GM18502 (cell line): ENCODE data around the gene WDR62.
"Not testable (repeated sequence)": the region's sequence is repeated elsewhere in the genome, so short reads cannot be mapped to it uniquely, and the experiment has no call there.

Source experiments
- ATAC-seq: cut with Tn5 transposase; IDR thresholded peaks from one replicate; pipeline ENCODE4 v1.9.1; 2021; ENCODE audit warnings: mild to moderate bottlenecking; ENCODE audit not compliant: unreplicated experiment, poor library complexity

The WDR62 gene

DNA sequence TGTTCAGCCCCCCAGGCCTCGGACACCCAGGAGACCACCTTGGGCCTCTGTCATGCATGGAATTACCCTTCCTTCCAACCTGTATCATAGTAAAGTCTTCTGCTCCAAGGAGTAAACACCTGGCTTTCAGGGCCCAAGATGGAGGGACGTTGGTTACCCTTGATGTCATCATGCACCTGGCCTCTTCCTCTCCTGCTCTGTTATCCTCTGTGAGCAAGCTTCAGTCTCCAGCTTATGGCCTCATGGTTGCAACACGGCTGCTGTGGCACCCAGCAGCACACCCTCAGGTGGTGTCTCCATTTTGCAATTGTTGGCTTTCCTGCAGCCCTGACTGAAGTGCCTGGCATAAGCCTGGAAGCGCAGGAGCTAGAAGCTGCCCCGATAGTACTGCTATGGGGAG, 52.3 kb downstream of the WDR62 start:
- ATAC-seq = no peak

DNA sequence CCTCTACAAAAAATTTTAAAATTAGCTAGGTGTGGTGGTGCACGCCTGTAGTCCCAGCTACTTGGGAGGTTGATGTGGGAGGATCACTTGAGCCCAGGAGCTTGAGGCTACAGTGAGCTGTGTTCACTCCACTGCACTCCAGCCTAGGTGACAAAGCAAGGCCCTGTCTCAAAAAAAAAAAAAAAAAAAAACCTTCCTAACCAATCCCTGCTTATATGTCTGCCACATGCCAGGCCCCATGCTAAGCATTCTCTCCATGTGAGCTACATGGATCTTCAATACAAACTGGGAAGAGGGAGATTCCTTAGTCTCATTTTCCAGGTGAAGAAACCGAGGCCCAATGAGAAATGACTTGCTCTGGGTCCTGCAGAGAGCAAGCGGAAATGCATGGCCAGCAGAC, 54.0 kb downstream of the WDR62 start:
- no peak for ATAC-seq

DNA sequence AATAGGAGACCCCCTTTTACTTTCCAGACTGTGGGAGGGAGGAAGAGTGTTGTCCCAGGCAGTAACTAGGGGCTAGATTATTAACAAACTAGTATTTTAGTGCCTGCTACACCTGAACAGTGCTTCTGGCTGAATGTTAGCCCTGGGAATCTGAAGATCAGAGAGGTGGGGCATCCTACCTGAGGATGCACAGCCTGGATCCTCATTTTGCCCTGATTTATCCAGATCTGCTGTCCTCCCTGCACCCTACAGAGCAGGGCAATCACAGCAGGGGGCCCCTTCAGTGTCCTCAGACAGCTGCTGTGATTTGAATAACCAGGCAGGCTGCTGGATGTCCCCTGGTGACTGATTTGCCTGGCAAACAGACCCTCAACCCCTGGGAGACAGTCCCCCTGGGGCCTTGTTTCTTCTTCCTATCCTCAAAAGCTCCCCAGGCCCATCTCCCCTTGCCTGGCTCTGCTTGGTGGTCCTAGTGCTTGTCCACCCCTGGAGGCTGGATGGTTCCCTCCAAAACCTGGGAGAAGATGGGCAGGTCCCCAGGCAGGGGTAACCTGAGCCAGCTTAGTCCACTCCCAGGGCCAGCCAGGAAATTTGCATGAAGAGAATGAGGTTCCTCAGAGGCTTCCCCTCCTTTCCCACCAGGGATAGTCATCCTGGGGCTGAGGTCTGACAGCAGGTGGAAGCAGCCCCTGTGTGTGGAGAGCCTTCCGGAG, 55.9 kb downstream of the WDR62 start, which contains the start of gene OVOL3:
Gene OVOL3, plus strand, starts transcription at position 657 of the 713 bp plus-strand sequence. CDS start 60 bp downstream, outside the sequence.
- no peak for ATAC-seq

DNA sequence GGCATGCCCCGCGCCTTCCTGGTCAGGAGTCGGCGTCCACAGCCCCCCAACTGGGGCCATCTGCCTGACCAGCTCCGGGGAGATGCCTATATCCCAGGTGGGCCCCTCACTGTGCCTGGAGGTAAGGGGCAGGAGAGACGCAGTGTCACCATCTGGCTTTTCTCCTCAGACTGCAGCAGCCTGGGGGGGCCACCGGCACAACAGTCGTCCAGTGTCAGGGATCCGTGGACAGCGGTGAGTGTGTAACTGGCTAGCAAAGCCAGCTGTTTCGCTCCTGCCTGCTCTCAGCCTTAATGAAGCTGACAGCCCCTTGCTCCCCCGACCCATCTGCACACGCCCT, 56.5 kb downstream of the WDR62 start:
- ATAC-seq = no peak

DNA sequence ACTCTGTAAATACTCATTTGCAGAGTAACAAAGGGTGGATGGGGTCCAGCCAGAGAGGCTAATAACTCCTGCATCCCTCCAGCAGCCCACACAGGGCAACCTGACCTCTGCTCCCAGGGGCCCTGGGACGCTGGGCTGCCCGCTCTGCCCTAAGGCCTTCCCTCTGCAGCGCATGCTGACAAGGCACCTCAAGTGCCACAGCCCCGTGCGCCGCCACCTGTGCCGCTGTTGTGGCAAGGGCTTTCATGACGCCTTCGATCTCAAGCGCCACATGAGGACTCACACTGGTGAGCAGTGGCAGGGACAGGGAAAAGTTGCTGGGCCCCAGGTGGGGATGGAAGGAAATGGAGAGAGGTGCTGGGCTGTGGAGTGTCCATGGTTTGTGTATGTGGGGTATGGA, 58.0 kb downstream of the WDR62 start:
- ATAC-seq = no peak

DNA sequence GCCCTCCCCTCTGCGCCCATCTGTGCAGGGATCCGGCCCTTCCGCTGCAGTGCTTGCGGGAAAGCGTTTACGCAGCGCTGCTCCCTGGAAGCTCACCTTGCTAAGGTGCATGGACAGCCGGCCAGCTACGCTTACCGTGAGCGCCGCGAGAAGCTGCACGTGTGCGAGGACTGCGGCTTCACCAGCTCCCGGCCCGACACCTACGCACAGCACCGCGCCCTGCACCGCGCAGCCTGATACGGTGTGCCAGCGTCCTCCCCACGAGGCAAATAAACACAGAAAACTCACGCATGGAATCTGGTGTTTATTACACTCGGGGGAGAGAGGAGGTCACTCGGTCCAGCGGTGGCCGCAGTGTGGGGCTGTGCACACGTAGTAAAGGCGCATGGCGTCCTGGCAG, 58.7 kb downstream of the WDR62 start:
- ATAC-seq = no peak

DNA sequence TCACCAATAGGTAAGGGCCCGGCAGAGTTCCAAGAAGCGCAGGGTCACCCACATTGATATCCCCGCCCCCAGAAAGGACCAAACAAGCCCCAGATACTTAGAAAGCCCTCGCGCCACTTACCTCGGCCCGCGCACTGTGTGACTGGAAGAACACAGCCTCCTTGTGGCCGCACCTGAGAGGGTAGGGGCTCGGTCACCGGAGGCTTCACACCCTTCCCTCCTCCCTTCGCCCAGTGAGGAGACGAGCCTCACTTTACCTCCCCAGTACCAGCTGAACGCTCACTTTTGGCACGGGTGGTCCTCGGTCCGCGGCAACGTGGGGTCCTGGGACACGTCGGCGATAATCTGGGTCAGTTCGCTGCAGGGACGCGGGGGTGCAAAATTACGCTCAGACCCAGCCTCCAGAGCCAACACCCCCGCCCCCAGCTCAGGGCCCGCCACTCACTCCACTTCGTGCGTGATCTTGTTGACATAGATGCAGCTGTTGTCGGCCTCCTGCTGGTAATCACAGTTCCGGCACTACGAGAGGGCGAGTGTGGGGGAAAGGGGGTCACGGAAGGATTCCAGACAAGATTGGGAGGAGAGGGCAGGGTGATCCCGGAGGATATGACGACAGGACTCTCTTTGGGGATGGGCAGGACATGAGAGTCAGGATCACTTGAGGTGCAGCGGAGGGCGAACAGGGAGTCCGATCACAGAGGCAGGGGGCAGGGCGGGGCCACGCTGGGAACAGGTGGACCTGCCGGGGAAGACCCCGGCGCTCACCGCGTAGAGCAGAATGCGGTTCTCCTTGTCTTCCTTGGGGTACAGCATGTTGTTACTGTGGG, 59.4 kb downstream of the WDR62 start:
- no peak for ATAC-seq

DNA sequence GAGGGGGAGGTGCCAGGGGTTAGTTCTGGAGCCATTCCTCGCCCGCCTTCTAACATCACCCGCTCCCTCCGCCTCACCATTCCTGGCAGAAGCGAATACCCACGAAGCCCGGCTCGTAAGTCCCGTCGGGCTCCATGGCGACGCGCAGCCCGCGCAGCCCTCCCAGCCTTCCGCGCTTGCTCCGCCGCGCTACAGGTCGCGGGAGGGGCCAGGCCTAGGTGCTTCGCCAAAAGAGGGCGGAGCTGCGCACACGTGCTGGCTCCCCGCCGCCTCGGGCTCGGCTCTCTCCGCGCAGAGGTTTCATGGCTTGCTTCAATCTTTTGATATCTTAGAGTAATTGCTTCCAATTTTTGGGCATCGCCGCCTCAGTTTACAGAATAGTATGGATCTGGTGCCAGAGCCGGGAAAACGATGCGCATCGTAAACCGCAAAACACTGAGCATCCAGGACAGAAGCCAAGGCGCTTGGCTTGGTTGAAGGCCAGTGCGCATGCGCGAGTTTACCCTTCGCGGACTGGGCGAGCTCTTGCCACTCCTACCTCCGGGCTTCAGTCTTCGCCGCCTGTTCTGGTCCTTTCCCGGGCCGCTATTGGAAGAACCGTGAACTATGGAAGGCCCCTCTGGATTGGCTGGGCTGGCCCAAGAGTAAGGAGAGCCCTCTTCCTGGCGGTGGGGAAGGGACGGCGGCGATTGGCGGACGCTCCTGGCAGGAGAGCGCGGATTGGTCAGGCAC, 60.2 kb downstream of the WDR62 start, which contains the start of gene POLR2I:
Gene POLR2I, minus strand, starts transcription at position 155 of the 732 bp plus-strand sequence. Its CDS starts 19 bp downstream, at position 136.
- peak; percentile 85 for ATAC-seq

DNA sequence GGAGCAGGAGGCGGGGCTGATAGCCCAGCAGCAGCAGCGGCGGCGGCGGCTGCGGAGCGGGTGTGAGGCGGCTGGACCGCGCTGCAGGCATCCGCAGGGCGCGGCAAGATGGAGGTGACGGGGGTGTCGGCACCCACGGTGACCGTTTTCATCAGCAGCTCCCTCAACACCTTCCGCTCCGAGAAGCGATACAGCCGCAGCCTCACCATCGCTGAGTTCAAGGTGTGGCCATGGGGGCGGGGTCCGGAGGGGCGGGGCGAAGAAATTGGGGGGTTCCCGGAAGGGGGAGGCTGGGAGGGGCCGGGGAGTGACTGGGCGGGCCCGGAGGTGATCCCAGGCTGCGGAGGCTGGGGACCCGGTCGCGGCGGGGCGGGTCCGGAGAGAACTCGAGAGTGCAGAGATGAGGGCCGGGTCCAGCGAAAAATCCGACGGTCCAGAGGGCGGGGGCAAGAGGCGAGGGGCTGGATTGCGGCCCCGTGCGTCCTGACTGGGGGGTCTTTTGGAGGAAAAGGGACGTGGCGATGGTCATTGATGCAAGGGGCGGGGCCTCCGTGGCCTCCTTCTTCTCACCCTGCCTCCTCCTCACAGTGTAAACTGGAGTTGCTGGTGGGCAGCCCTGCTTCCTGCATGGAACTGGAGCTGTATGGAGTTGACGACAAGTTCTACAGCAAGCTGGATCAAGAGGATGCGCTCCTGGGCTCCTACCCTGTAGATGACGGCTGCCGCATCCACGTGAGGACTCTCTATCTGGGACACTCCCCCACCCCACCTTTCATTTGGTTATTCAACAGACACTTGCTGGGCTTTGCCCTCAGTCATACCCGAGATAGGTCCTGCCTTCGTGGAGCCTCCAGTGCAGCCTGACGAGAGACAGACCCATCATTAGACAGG, 61.0 kb downstream of the WDR62 start, which contains the start of gene TBCB:
Gene TBCB, plus strand, starts transcription at position 16 of the 891 bp plus-strand sequence. Its CDS starts 93 bp downstream, at position 109.
- ATAC-seq = peak; percentile 31

DNA sequence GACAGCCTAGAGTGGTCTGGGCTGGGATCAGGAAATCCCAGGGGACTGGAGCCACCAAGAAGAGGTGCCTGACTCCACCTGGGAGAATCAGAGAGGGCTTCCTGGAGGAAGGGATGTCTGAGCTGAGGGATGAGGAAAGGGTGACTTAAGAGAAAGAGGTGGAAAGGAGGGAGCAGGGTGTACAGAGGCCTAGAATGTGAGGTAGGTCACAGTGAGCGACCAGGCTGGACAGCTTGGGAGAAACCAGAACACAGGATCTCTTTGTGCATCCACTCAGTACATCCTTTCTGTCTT, 61.6 kb downstream of the WDR62 start:
- ATAC-seq = no peak

DNA sequence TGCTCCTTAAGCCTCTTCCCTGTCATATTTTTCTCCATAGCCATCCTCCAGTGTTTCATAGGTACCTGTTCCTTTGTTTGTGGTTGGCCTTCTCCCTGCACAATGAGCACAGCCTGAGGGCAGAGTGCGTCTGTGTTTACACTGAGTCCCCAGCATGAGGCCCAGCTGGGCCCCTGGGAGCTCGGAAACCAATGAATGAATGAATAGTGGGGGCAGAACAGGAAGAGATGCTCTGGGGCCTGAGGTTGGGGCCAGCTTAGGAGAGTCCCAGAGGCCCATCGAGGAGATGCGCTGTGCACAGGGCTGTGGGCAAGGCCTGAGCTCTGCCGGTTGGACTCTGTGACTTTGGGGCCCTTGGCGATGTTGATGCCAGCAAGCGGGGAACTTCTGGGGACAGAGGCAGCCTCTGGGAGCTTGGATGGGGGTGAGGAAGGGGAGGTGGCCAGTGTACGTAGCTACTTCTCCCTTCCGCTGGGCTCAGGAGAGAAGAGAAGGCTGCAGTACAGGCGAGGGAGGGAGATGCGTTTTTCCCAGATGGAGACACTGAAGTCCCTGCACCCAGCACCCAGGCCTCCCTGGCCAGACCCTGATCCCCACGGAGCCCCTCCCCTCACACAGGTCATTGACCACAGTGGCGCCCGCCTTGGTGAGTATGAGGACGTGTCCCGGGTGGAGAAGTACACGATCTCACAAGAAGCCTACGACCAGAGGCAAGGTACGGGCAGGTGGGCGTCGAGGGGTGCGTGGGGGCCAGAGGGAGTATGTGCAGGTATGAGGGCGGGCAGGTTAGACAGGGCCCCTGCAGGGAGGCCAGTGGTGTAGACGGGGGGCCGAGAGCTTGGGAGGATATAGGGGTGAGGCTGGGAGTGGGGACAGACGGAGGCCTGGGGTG, 65.6 kb downstream of the WDR62 start:
- ATAC-seq = no peak

DNA sequence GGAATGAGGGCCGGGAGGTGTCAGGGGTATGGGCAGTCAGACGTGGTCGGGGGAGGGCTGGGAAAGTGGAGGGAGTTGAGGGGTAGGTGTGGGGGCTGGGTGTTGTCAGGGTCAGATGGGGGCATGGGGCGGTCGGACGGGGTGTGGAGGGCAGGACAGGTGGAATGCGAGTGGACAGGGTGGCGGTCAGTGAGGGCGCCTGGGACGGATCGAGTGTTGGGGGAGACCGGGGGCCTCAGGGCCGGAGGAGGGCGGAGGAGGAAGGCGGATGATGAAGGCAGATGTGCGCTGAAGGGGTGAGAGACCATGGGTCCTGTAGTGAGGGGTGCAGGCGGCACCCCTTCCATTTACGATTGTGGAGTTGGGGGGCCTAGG, 66.3 kb downstream of the WDR62 start:
- ATAC-seq = no peak

DNA sequence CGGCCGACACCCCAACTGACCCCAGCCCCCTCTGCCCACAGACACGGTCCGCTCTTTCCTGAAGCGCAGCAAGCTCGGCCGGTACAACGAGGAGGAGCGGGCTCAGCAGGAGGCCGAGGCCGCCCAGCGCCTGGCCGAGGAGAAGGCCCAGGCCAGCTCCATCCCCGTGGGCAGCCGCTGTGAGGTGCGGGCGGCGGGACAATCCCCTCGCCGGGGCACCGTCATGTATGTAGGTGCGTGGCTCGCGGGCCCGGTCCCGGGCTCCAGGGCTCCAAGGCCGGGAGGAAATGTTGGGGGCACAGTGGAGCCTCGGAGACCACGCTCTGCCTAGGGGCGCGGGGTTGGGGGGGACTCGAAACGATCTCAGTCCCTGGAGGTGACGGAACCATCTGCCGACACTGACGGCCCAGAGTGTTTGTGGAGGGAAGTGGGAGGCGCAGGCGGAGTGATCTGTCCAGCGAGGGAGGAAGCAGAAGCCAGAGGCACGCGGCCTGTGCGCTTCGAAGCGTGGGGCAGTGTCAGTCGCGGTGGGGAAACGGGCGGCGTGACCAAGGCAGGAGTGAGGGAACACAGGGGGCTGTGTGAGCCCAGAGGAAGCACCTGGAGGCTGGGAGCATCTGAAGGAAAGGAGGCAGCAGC, 66.9 kb downstream of the WDR62 start:
- ATAC-seq = no peak

DNA sequence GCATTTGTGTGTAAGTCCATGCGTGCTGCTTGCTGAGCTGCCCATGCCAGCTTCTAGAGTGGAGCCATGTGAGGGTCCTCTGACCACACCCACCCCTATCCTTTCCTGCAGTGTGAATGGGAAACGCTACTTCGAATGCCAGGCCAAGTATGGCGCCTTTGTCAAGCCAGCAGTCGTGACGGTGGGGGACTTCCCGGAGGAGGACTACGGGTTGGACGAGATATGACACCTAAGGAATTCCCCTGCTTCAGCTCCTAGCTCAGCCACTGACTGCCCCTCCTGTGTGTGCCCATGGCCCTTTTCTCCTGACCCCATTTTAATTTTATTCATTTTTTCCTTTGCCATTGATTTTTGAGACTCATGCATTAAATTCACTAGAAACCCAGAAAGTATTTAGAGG, 70.9 kb downstream of the WDR62 start:
- no peak for ATAC-seq

DNA sequence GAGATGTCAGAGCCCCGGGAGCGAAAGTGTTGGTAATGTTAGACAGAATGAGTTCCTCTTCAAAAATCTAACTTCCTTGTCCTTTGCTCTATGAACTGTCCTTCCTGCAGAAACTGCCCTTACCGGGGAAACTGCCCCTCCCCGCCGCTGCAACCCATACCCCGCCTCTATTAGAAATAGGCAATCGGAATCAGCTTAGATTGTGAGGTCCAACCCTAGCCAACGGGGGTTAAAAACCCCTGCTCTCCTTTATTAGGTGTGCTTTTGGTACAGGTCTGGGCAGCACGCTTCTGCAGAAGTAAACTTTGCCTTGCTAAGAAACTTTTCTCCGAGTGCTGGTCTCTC, 73.7 kb downstream of the WDR62 start:
- no peak for ATAC-seq

DNA sequence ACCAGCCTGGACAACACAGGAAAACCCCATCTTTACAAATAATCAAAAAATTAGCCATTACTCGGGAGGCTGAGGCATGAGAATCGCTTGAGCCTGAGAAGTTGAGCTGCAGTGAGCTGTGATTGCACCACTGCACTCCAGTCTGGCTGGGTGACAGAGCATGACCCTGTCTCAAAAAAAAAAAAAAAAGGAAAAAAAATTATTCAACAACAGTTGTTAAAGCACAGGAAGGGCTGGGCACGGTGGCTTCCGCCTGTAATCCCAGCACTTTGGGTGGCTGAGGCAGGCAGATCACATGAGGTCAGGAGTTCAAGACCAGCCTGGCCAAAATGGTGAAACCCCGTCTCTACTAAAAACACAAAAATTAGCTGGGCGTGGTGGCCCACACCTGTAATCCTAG, 76.5 kb downstream of the WDR62 start:
- ATAC-seq = not testable (repeated sequence)

DNA sequence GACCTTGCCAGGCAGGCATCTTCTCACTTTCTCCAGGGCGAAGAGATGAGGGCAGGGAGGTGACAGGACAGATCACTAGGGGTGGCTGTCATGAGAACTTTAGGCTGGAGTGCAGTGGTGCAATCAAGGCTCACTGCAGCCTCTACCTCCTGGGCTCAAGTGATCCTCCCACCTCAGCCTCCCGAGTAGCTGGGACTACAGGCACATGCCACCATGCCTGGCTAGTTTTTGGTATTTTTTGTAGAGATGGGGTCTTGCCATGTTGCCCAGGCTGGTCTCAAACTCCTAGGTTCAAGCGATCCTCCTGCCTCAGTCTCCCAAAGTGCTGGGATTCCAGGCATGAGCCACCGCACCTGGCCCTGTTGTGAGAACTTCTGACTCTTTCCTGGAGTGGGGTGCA, 80.2 kb downstream of the WDR62 start:
- ATAC-seq = not testable (repeated sequence)

DNA sequence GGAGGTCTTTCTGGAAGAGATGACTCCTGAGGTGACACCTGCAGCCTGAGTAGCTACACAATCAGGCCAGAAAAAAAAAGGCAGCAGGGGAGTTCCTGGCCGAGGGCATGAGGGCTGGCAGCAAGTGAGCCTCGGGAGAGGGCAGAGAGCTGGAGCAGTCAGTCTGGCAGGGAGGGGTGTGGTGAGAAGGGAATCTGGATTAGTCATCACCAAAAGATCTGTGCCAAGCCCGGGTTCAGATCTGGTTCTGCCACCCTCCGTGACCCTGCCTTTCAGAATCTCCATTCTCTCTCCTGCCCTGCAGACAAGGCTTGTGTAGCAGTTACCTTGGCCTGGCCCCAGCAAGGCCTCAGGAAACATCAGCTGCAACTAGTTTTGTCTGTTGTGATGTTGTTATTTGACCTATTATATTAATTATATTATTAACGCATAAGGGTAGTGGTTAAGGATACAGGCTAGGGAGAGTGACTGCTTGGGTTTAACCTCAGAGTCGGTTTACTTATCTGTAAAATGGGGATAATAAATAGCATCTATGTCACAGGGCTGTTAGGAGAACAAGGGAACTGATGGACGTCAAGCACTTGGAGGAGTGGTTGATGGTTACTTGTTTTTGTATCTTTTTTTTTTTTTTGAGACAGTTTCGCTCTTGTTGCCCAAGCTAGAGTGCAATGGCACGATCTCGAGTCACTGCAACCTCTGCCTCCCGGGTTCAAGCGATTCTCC, 82.4 kb downstream of the WDR62 start:
- no peak for ATAC-seq
